NT2/D1 (cell line): ENCODE measurements around the gene LPIN2.

Experiments used
- SUZ12 ChIP-seq: IDR thresholded peaks from 2 replicates; pipeline ENCODE4 v1.6.1; 2011; ENCODE audit not compliant: insufficient read length, insufficient read depth; ENCODE audit errors: extremely low read depth
- YY1 ChIP-seq: IDR thresholded peaks from 2 replicates; pipeline ENCODE4 v1.6.1; 2011; ENCODE audit not compliant: insufficient read length, insufficient read depth

- no peak for TF ChIP-seq YY1
- TF ChIP-seq SUZ12, result no peak
Measured at GRCh38 chr18:2967357-2967756, 45.6 kb downstream of the LPIN2 start.
